Sigmoid colon (tissue), 3 donors: ENCODE measurements around the gene APBB2.

ENCODE experiments used
- CTCF ChIP-seq, 4 experiments: fragments of 450-650 bp in 3 of 4; fragments of 200-600 bp in 1 of 4; IDR thresholded peaks; one replicate each; pipeline ENCODE4 v1.5.1; 2016 to 2019; ENCODE audit warnings: antibody characterized with exemption in 4 of 4, mild to moderate bottlenecking in 3 of 4, moderate library complexity in 2 of 4
- POLR2A ChIP-seq, 2 donors: fragments of 450-650 bp; IDR thresholded peaks; one replicate each; pipeline ENCODE4 v1.6.1; 2016; ENCODE audit warnings: antibody characterized with exemption in 2 of 2, mild to moderate bottlenecking in 2 of 2, moderate library complexity in 2 of 2

- TF ChIP-seq POLR2A (IDR thresholded peaks at IDR 0.05) (no peak), CTCF (IDR thresholded peaks at IDR 0.05) (no peak)
These were observed 77.9 kb downstream of the APBB2 start for GRCh38 chr4:41136456-41136855.
